H1 (cell line): Measurements from ENCODE around the gene GUCY1A1. TPM values are rescaled to one million over a fixed set of nuclear protein-coding genes. Genes with fewer than 3 reads are reported as not detected.

Source experiments
- CTCF ChIA-PET: fragments of 300-600 bp; sonication (Branson Sonifier 250); formaldehyde crosslinking; loops from one replicate; lab custom pipeline; 2021; ENCODE audit not compliant: partially characterized antibody; lab: Charles Lee
- POLR2A ChIA-PET: fragments of 300-600 bp; sonication (Branson Sonifier 250); formaldehyde crosslinking; loops from one replicate; lab custom pipeline; 2021; ENCODE audit warnings: inconsistent platforms; ENCODE audit not compliant: partially characterized antibody; lab: Charles Lee
- DNase-seq, 2 experiments: peaks; one replicate each; pipeline versions ENCODE4 v3.0.0 to v3.0.0-alpha.2; 2010 to 2022; ENCODE audit warnings: low spot score in 2 of 2, low read depth in 1 of 2, mixed read lengths in 1 of 2
- FAIRE-seq: peaks from 2 replicates; lab custom pipeline; 2011; peaks lifted over from hg19 to GRCh38; lab: Jason Lieb, UNC
- H2AFZ ChIP-seq: 2 replicates; pipeline ENCODE4 v1.8.1; 2012; ENCODE audit warnings: low read length, inconsistent platforms
- H2AK5ac ChIP-seq: 2 replicates; pipeline ENCODE4 v1.6.1; 2013; ENCODE audit warnings: low read depth, low read length
- H2BK120ac ChIP-seq: replicated peaks from 2 replicates; pipeline ENCODE3; 2013; ENCODE audit warnings: low read depth, low read length, inconsistent platforms
- H2BK12ac ChIP-seq: 2 replicates; pipeline ENCODE4 v1.6.1; 2013; ENCODE audit warnings: low read depth, low read length
- H2BK15ac ChIP-seq: 2 replicates; pipeline ENCODE4 v1.6.1; 2013; ENCODE audit warnings: low read length
- H2BK20ac ChIP-seq: 2 replicates; pipeline ENCODE4 v1.6.1; 2013; ENCODE audit warnings: low read length
- H2BK5ac ChIP-seq: 2 replicates; pipeline ENCODE4 v1.6.1; 2013; ENCODE audit warnings: low read depth, low read length
- H3K14ac ChIP-seq: 2 replicates; pipeline ENCODE4 v1.6.1; 2013; ENCODE audit warnings: inconsistent platforms; ENCODE audit not compliant: insufficient read length
- H3K18ac ChIP-seq: 2 replicates; pipeline ENCODE4 v1.6.1; 2013; ENCODE audit warnings: low read length; ENCODE audit errors: extremely low read depth
- H3K23ac ChIP-seq: 2 replicates; pipeline ENCODE4 v1.6.1; 2013; ENCODE audit warnings: inconsistent platforms; ENCODE audit not compliant: insufficient read length
- H3K23me2 ChIP-seq: 2 replicates; pipeline ENCODE4 v1.6.1; 2013; ENCODE audit warnings: low read depth, low read length
- H3K27ac ChIP-seq: 2 replicates; pipeline ENCODE4 v1.6.1; 2011; ENCODE audit warnings: low read depth, low read length, inconsistent platforms
- H3K27me3 ChIP-seq, 4 experiments: replicated peaks in 1 of 4; 1 replicate in 1 of 4; 2 replicates in 3 of 4; pipeline versions ENCODE4 v1.6.1 to v1.8.1; 2011 to 2013; ENCODE audit warnings: low read length in 3 of 4, mild to moderate bottlenecking in 3 of 4, inconsistent platforms in 2 of 4, mixed read lengths in 2 of 4, moderate library complexity in 1 of 4; ENCODE audit not compliant: control insufficient read depth in 3 of 4, insufficient read depth in 3 of 4; ENCODE audit errors: extremely low read depth in 1 of 4
- H3K36me3 ChIP-seq, 4 experiments: 2 replicates each; pipeline versions ENCODE4 v1.6.1 to v1.8.1; 2011 to 2013; ENCODE audit warnings: mild to moderate bottlenecking in 4 of 4, low read length in 3 of 4, moderate library complexity in 2 of 4, control low read depth in 1 of 4, inconsistent platforms in 1 of 4; ENCODE audit not compliant: insufficient read depth in 4 of 4, control insufficient read depth in 2 of 4
- H3K4ac ChIP-seq: replicated peaks from 2 replicates; pipeline ENCODE3; 2013; ENCODE audit warnings: low read length, low read depth, mixed read lengths, inconsistent platforms; ENCODE audit not compliant: insufficient read length
- H3K4me1 ChIP-seq, 4 experiments: replicated peaks in 1 of 4; 1 replicate in 1 of 4; 2 replicates in 3 of 4; pipeline versions ENCODE4 v1.6.1 to v1.8.1; 2011 to 2013; ENCODE audit warnings: low read length in 3 of 4, inconsistent platforms in 2 of 4, mixed read lengths in 1 of 4; ENCODE audit not compliant: insufficient read depth in 4 of 4, control insufficient read depth in 3 of 4
- H3K4me2 ChIP-seq, 2 experiments: 2 replicates each; pipeline versions ENCODE4 v1.6.1 to v1.8.1; 2011 to 2013; ENCODE audit warnings: low read depth in 2 of 2, low read length in 2 of 2, control low read depth in 1 of 2, inconsistent platforms in 1 of 2, mild to moderate bottlenecking in 1 of 2; ENCODE audit not compliant: insufficient read depth in 1 of 2
- H3K4me3 ChIP-seq, 4 experiments: fragments of 200-600, 300-600 bp in 1 of 4; sonication (generic), shearing (Covaris generic), sonication (Bioruptor Twin) in 1 of 4; 2 replicates each; pipeline versions ENCODE4 v1.5.1 to v1.8.1; 2011 to 2016; ENCODE audit warnings: low read length in 4 of 4, low read depth in 3 of 4, control low read depth in 2 of 4, inconsistent platforms in 2 of 4, mild to moderate bottlenecking in 2 of 4, mixed read lengths in 1 of 4, moderate library complexity in 1 of 4; ENCODE audit not compliant: insufficient read depth in 2 of 4; ENCODE audit errors: extremely low read depth in 1 of 4
- H3K56ac ChIP-seq: replicated peaks from 2 replicates; pipeline ENCODE3; 2013; ENCODE audit warnings: low read depth, mild to moderate bottlenecking, mixed read lengths, low read length, inconsistent platforms; ENCODE audit not compliant: insufficient read length
- H3K79me1 ChIP-seq: 2 replicates; pipeline ENCODE4 v1.6.1; 2013; ENCODE audit warnings: low read depth, low read length, control low read depth
- H3K79me2 ChIP-seq, 2 experiments: 2 replicates each; pipeline versions ENCODE4 v1.6.1 to v1.8.1; 2012 to 2013; ENCODE audit warnings: low read length in 2 of 2, mild to moderate bottlenecking in 2 of 2, inconsistent platforms in 1 of 2; ENCODE audit not compliant: insufficient read depth in 2 of 2, control insufficient read depth in 1 of 2
- H3K9ac ChIP-seq, 4 experiments: replicated peaks in 1 of 4; 1 replicate in 1 of 4; 2 replicates in 3 of 4; pipeline versions ENCODE4 v1.6.1 to v1.8.1; 2011 to 2013; ENCODE audit warnings: low read depth in 3 of 4, low read length in 3 of 4, control low read depth in 2 of 4, mild to moderate bottlenecking in 2 of 4, moderate library complexity in 2 of 4, inconsistent platforms in 1 of 4; ENCODE audit errors: extremely low read depth in 1 of 4
- H3K9me3 ChIP-seq, 2 experiments: 2 replicates each; pipeline versions ENCODE4 v1.6.1 to v1.8.1; 2012 to 2013; ENCODE audit warnings: mild to moderate bottlenecking in 2 of 2, moderate library complexity in 2 of 2, control low read depth in 1 of 2, inconsistent platforms in 1 of 2, low read depth in 1 of 2, low read length in 1 of 2, mixed read lengths in 1 of 2; ENCODE audit not compliant: insufficient read depth in 2 of 2
- H4K20me1 ChIP-seq, 2 experiments: replicated peaks in 1 of 2; 2 replicates each; pipeline versions ENCODE3 to v1.8.1; 2011 to 2013; ENCODE audit warnings: inconsistent platforms in 2 of 2, low read length in 2 of 2, mild to moderate bottlenecking in 1 of 2; ENCODE audit not compliant: insufficient read depth in 2 of 2, control insufficient read depth in 1 of 2
- H4K5ac ChIP-seq: 2 replicates; pipeline ENCODE4 v1.6.1; 2013; ENCODE audit warnings: low read length, low read depth, mixed read lengths, inconsistent platforms; ENCODE audit not compliant: insufficient read length
- H4K8ac ChIP-seq: 2 replicates; pipeline ENCODE4 v1.8.0; 2013; ENCODE audit warnings: mild to moderate bottlenecking, moderate library complexity, low read length, inconsistent platforms; ENCODE audit not compliant: insufficient read depth; ENCODE audit errors: extremely low read depth
- H4K91ac ChIP-seq: replicated peaks from 2 replicates; pipeline ENCODE3; 2013; ENCODE audit warnings: low read length, mixed read lengths, inconsistent platforms; ENCODE audit not compliant: insufficient read length
- WGBS, 2 experiments: shearing (Covaris generic) in 1 of 2; methylation state at CpG; one replicate each; pipeline versions ENCODE4 v1.1.6 to v1.1.7; 2013 to 2015; ENCODE audit warnings: low lambda C conversion rate in 2 of 2, mixed read lengths in 2 of 2, inconsistent platforms in 1 of 2, low coverage in 1 of 2, missing lambda C conversion rate in 1 of 2; ENCODE audit not compliant: insufficient replicate concordance in 2 of 2, insufficient coverage in 1 of 2, insufficient read length in 1 of 2; ENCODE audit errors: extremely low coverage in 1 of 2, missing lambda C conversion rate in 1 of 2; 5-methylcytosine and 5-hydroxymethylcytosine counted together
- polyA plus RNA-seq, 7 experiments: library from polyadenylated mRNA; depleted of rRNA in 3 of 7; stranded (reverse) in 5 of 7; unstranded in 2 of 7; fragments of >200 nt in 5 of 7; fragments of 200-250 nt in 2 of 7; gene quantifications; 1 replicate in 5 of 7; 2 replicates in 1 of 7; 4 replicates in 1 of 7; pipeline versions ENCODE4 v1.2.1 to v1.2.3, GENCODE V29; 2011 to 2013; ENCODE audit warnings: missing spikeins in 2 of 7, mixed read lengths in 2 of 7
- total RNA-seq: library from RNA; stranded (reverse); fragmentation: NEBNext Ultra II Directional; extraction: Animal tissue kit (Norgen Biotek cat#: 25700); gene quantifications from 2 replicates; pipeline ENCODE4 v1.2.1, GENCODE V29; 2021

GUCY1A1 gene
- total and polyA plus RNA-seq, 2 of the 8 experiments (the other 6 are each of a cell fraction or from before 2014, with no cell fraction given): not detected

GRCh38 chr4:155659176-155659575 is 7.5 kb upstream of the GUCY1A1 start:
- H2AK5ac ChIP-seq: no peak overlapping the region
- H3K23me2 ChIP-seq: no peaks in the 10 kb centered on the region
- H3K4ac ChIP-seq: no peak overlapping the region
- 100% methylated on average over 1 of the region's 1 CpG; no CpG with 5 or more reads in 1 of the 2 experiments for WGBS, 2 experiments
- H2AFZ ChIP-seq: no peak overlapping the region
- no peak overlapping the region for H4K8ac ChIP-seq
- ChIA-PET CTCF (interaction anchor here (0.6 to 1.3 kb wide), 2 partner anchors 128 to 191 kb away, joined by 3 read pairs; no protein-coding TSS in a partner anchor), POLR2A (no interaction called here)
- FAIRE-seq: no peak
- H3K79me2 ChIP-seq: no peaks in the 10 kb centered on the region
- H3K36me3 ChIP-seq: no peaks in the 10 kb centered on the region
- H4K91ac ChIP-seq: no peak overlapping the region
- no peak overlapping the region for H3K23ac ChIP-seq
- H3K27ac ChIP-seq: no peak overlapping the region
- H2BK15ac ChIP-seq: no peak overlapping the region
- no peak overlapping the region for H3K14ac ChIP-seq
- no peak overlapping the region for H3K4me2 ChIP-seq
- H3K79me1 ChIP-seq: no peaks in the 10 kb centered on the region
- no peak overlapping the region for H2BK12ac ChIP-seq
- no peaks in the 10 kb centered on the region for H3K4me1 ChIP-seq
- no peak overlapping the region for H3K56ac ChIP-seq
- H3K27me3 ChIP-seq: peaks cover 0 to 7% (median 0%) of the 10 kb centered on the region in 4 experiments; a peak in 2 of 7 replicates
- H4K20me1 ChIP-seq: no peaks in the 10 kb centered on the region
- no peak overlapping the region for H4K5ac ChIP-seq
- DNase-seq: no peak
- H3K18ac ChIP-seq: no peak overlapping the region
- H3K9ac ChIP-seq: no peak overlapping the region
- H3K9me3 ChIP-seq: no peaks in the 10 kb centered on the region
- H2BK5ac ChIP-seq: no peak overlapping the region
- no peak overlapping the region for H2BK120ac ChIP-seq
- H2BK20ac ChIP-seq: no peak overlapping the region
- no peak overlapping the region for H3K4me3 ChIP-seq
